HG02943 (cell line): ENCODE data around the gene MED4.

Source experiments
- ATAC-seq: cut with Tn5 transposase; IDR thresholded peaks from one replicate; pipeline ENCODE4 v1.9.1; 2021; ENCODE audit warnings: mild to moderate bottlenecking, low read depth, moderate library complexity; ENCODE audit not compliant: unreplicated experiment

Gene MED4

GRCh38 chr13:48094781-48095502 is at the start of gene MED4:
TSS of gene MED4 (minus strand) at chr13:48095104. CDS start at chr13:48095078, 26 bp downstream.
- peak; percentile 89 for ATAC-seq

GRCh38 chr13:48144413-48145035 is 49.6 kb upstream of the MED4 start:
- ATAC-seq, result no peak

GRCh38 chr13:48142436-48142835 is 47.5 kb upstream of the MED4 start:
- peak; percentile 90 for ATAC-seq

GRCh38 chr13:48138270-48138669 is 43.4 kb upstream of the MED4 start:
- ATAC-seq, result no peak

GRCh38 chr13:48132961-48133360 is 38.1 kb upstream of the MED4 start:
- no peak for ATAC-seq

- no peak for ATAC-seq
Observed at GRCh38 chr13:48131533-48131932, 36.6 kb upstream of the MED4 start.

GRCh38 chr13:48126944-48127830 is 32.3 kb upstream of the MED4 start:
- ATAC-seq, result no peak

GRCh38 chr13:48125794-48126228 is 30.9 kb upstream of the MED4 start:
- ATAC-seq, result no peak

GRCh38 chr13:48123812-48124211 is 28.9 kb upstream of the MED4 start:
- ATAC-seq, result no peak

GRCh38 chr13:48121733-48122132 is 26.8 kb upstream of the MED4 start:
- ATAC-seq, result no peak

- ATAC-seq, result no peak
Observed at GRCh38 chr13:48120241-48120640, 25.3 kb upstream of the MED4 start.

GRCh38 chr13:48118030-48118429 is 23.1 kb upstream of the MED4 start:
- no peak for ATAC-seq

- no peak for ATAC-seq
Observed at GRCh38 chr13:48116808-48117207, 21.9 kb upstream of the MED4 start.

GRCh38 chr13:48113756-48114130 is 18.8 kb upstream of the MED4 start:
- ATAC-seq, result no peak

- ATAC-seq, result no peak
Observed at GRCh38 chr13:48112896-48113755, 18.2 kb upstream of the MED4 start.

GRCh38 chr13:48110931-48111721 is 16.2 kb upstream of the MED4 start:
- no peak for ATAC-seq

GRCh38 chr13:48110132-48110868 is 15.4 kb upstream of the MED4 start:
- ATAC-seq, result no peak

GRCh38 chr13:48108106-48108505 is 13.2 kb upstream of the MED4 start:
- no peak for ATAC-seq

GRCh38 chr13:48097793-48098192 is 2.9 kb upstream of the MED4 start:
- no peak for ATAC-seq
